HUES64 (cell line): ENCODE results near the gene TEDC2. TPM values are rescaled to one million over a fixed set of nuclear protein-coding genes. Genes with fewer than 3 reads are reported as not detected.

Experiments
- H3K27ac ChIP-seq: 2 replicates; pipeline ENCODE4 v1.7.0; 2013; ENCODE audit warnings: low read depth, low read length, inconsistent platforms
- H3K27me3 ChIP-seq: 2 replicates; pipeline ENCODE4 v1.6.1; 2013; ENCODE audit warnings: mild to moderate bottlenecking, low read length; ENCODE audit not compliant: insufficient read depth
- H3K36me3 ChIP-seq: 2 replicates; pipeline ENCODE4 v1.6.1; 2013; ENCODE audit warnings: mild to moderate bottlenecking, low read length; ENCODE audit not compliant: insufficient read depth
- H3K4me1 ChIP-seq: 2 replicates; pipeline ENCODE4 v1.6.1; 2013; ENCODE audit warnings: mild to moderate bottlenecking, low read length, moderate library complexity; ENCODE audit not compliant: insufficient read depth
- H3K4me3 ChIP-seq: 2 replicates; pipeline ENCODE4 v1.5.1; 2013; ENCODE audit warnings: mild to moderate bottlenecking, low read length, moderate library complexity
- H3K9ac ChIP-seq: 2 replicates; pipeline ENCODE4 v1.6.1; 2013; ENCODE audit warnings: mild to moderate bottlenecking, low read depth, low read length
- H3K9me3 ChIP-seq: 2 replicates; pipeline ENCODE4 v1.6.1; 2013; ENCODE audit warnings: low read depth, low read length; ENCODE audit not compliant: insufficient read depth
- WGBS: fragments of 150-250, 120-280 bp; methylation state at CpG from one replicate; pipeline ENCODE4 v1.1.7; 2013; ENCODE audit warnings: missing lambda C conversion rate; 5-methylcytosine and 5-hydroxymethylcytosine counted together
- polyA plus RNA-seq, 2 experiments: library from polyadenylated mRNA; stranded (reverse); fragments of 50-300 nt; gene quantifications; one replicate each; pipeline ENCODE4 v1.2.3, GENCODE V29; 2013

The TEDC2 gene, protein sequence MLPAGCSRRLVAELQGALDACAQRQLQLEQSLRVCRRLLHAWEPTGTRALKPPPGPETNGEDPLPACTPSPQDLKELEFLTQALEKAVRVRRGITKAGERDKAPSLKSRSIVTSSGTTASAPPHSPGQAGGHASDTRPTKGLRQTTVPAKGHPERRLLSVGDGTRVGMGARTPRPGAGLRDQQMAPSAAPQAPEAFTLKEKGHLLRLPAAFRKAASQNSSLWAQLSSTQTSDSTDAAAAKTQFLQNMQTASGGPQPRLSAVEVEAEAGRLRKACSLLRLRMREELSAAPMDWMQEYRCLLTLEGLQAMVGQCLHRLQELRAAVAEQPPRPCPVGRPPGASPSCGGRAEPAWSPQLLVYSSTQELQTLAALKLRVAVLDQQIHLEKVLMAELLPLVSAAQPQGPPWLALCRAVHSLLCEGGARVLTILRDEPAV
- 38.0 TPM for polyA plus RNA-seq (2013, experiment 1 of 2)
- polyA plus RNA-seq (2013, experiment 2 of 2) = 33.7 TPM

DNA sequence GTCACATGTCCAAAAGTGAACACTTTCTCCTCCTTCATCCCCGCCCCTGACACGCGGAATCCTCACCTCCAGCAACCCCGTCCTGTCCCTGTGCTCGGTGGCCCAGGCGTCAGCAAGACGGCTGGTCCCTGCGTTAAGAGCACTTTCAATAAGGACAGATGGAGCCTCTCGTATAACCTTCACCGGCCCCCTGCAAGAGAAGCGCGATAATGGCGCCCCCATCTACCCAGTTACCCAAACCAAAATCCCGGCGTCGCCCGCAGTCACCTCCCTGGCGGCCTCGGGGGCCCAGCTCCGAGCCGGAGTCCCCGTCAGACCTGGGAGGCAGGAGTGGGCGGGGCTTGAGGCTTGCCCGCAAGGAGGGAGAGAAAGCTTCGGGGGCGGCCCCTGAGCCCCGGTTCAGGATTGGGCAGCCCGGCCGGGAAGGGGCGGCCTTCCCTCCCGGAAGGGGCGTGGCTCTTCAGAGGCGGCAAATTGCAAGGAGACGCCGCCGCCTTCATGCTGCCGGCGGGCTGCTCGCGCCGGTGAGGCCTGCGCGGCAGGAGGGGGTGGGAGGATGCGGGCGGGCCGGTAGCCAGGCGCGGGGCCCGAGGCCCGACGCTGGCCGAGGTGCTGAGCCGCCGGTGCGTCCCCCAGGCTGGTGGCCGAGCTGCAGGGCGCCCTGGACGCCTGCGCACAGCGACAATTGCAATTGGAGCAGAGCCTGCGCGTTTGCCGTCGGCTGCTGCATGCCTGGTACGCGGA is at the start of gene TEDC2:
TSS of gene TEDC2 (plus strand) at position 463 of the 744 bp plus-strand sequence. CDS start at position 499, 36 bp downstream.
- WGBS = under 1% methylated on average over 66 of the region's 66 CpGs
- Histone ChIP-seq H3K4me1 (0 out of 2 replicates have a peak, but pooled peaks cover 2% of the 10 kb centered on the region), H3K36me3 (peaks cover 54% of the 10 kb centered on the region), H3K27me3 (no peaks in the 10 kb centered on the region), H3K9ac (peak within 1 kb of the TSS; percentile 72), H3K9me3 (no peaks in the 10 kb centered on the region), H3K4me3 (peak within 1 kb of the TSS; percentile 57), H3K27ac (peak within 1 kb of the TSS; percentile 80)

DNA sequence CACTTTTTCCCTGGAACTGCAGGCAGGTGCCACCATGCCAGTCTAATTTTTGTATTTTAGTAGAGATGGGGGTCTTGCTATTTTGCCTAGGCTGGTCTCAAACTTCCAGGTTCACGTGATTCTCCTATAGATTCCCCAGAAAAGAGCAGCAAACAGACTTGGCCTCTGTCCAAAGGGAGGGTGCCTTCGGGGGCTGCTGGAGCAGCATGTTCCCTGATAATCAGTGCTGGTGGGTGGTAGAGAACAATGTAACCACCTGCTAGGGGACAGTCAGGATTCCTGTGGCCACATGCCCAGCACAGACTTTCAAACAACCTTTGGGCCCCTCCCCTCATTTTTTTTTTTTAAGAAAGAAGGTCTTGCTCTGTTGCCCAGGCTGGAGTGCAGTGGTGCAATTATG is 44.8 kb upstream of the TEDC2 start:
- Histone ChIP-seq H3K9ac (no peak overlapping the region), H3K36me3 (no peaks in the 10 kb centered on the region), H3K27me3 (no peaks in the 10 kb centered on the region), H3K4me1 (no peaks in the 10 kb centered on the region), H3K4me3 (no peak overlapping the region), H3K9me3 (no peaks in the 10 kb centered on the region), H3K27ac (no peak overlapping the region)
- WGBS = 74% methylated on average over 2 of the region's 2 CpGs

DNA sequence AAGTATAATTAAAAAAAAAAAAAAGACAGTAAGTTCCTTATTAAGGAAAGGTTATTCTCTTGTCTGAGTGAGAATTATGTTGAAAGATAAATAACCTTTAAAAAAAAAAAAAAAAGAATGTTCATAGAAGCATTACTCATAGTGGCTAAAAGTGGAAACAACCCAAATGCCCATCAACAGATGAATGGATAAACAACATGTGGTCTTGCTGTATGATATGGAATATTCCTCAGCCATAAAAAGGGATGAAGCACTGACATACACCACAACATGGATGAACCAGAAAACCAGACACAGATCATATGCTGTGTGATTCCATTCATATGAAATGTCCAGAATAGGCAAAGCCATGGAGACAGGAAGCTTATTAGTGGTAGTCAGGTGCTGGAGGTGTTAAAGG is 39.9 kb upstream of the TEDC2 start:
- no peaks in the 10 kb centered on the region for H3K9me3 ChIP-seq
- H3K4me1 ChIP-seq = no peaks in the 10 kb centered on the region
- no peaks in the 10 kb centered on the region for H3K27me3 ChIP-seq
- no peak overlapping the region for H3K9ac ChIP-seq
- no peak overlapping the region for H3K27ac ChIP-seq
- H3K36me3 ChIP-seq = no peaks in the 10 kb centered on the region
- H3K4me3 ChIP-seq = no peak overlapping the region

DNA sequence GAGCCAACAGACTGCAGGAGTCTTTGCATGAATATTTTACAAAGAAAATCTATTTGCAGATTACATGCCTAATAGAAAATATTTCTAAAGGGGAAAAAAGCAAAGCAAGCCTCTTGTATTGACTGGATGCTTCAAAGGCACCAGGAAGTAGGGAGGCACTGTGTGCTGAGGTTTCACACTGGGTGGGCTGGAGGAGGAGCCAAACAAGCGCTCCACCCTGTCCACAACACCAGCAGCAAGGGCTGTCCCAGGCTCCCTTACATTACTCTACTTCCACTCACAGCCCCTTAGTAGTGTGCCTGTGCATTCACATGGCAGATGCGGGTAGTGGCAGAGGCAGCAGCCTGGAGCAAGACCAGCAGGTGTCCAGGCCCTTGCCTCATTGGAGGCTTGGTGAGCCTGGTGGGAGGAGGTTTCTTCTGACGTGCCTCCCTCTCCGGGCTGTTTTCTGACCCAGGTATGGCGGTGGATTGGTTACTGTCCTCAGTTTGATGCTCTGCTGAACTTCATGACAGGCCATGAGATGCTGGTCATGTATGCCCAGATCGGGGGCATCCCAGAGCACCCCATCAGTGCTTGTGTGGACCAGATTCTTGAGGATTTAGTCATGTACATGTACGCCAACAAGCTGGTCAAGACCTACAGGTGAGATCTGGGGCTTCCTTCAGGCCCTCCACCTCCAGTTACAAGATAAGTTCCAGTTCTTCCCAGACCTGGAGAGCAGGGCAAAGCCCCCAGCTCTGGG is 37.6 kb upstream of the TEDC2 start:
- no peak overlapping the region for H3K9ac ChIP-seq
- no peak overlapping the region for H3K4me3 ChIP-seq
- H3K27ac ChIP-seq = no peak overlapping the region
- no peaks in the 10 kb centered on the region for H3K9me3 ChIP-seq
- WGBS = 88% methylated on average over 7 of the region's 7 CpGs
- no peaks in the 10 kb centered on the region for H3K36me3 ChIP-seq
- no peaks in the 10 kb centered on the region for H3K4me1 ChIP-seq
- no peaks in the 10 kb centered on the region for H3K27me3 ChIP-seq

DNA sequence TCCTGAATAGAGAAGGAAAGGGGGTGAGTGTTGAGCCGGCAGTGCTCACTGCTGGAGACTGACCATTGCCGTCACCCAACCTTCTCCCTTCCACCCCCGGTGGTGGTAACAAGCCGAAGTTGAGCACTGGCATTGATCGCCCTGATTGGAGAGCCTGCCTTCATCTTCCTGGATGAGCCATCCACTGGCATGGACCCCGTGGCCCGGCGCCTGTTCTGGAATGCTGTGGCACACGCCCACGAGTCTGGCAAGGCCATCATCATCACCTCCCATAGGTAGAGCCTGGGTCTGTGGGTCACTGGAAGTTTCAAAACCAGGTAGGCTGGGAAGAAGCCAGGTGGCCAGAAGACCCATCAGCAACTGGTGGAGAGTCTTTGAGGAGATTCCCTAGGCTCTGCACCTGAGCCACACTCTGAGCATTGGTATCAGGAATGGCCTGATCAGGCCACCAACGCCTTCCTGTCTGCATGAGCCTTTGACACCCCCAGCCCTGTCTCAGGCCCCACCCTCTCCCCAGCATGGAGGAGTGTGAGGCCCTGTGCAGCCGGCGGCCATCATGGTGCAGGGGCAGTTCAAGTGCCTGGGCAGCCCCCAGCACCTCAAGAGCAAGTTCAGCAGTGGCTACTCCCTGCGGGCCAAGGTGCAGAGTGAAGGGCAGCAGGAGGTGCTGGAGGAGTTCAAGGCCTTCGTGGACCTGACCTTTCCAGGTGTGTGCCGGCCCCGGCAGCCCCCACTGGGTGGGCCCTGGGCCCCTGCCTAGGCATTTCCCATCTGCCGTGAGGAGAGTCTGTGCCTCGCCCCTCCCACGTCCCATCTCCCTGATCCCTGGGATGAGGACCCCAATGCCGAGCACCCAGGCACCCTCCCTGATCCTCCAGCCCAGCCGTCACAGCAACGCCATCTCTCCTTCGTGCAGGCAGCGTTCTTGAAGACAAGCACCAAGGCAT is 35.6 kb upstream of the TEDC2 start:
- Histone ChIP-seq H3K27ac (no peak overlapping the region), H3K36me3 (no peaks in the 10 kb centered on the region)
- WGBS = 93% methylated on average over 25 of the region's 25 CpGs

DNA sequence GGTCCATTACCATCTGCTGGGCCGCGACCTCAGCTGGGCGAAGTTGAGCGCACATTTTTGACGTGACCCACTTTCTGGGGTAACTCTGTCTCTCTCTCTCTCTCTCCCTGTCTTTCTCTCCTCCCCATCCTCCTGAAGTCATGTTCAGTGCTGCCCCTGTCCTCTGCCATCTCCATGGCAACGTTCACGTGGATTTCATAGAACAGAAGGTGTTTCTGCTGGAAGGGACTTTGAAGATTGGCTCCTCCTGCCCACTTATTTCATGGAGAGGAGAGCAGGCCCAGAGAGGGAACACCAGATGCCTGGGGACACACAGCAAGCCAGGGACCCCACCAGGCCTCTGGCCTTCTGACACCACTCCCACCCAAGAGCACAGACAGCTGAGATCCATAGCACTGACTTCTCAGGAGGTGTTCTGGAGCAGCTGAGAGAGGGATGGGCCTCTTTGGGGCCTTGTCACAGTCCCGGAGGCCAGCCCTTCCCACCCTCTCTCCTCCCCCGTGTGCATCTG is 34.8 kb upstream of the TEDC2 start:
- Histone ChIP-seq H3K27me3 (no peaks in the 10 kb centered on the region), H3K9me3 (no peaks in the 10 kb centered on the region), H3K4me1 (no peaks in the 10 kb centered on the region), H3K36me3 (no peaks in the 10 kb centered on the region), H3K27ac (no peak overlapping the region), H3K4me3 (no peak overlapping the region), H3K9ac (no peak overlapping the region)
- 94% methylated on average over 9 of the region's 9 CpGs for WGBS

More for the DNA sequence above, 35.6 kb upstream of the TEDC2 start:
- H3K4me3 ChIP-seq = no peak overlapping the region
- no peaks in the 10 kb centered on the region for H3K27me3 ChIP-seq
- H3K4me1 ChIP-seq = no peaks in the 10 kb centered on the region
- no peak overlapping the region for H3K9ac ChIP-seq
- H3K9me3 ChIP-seq = no peaks in the 10 kb centered on the region

DNA sequence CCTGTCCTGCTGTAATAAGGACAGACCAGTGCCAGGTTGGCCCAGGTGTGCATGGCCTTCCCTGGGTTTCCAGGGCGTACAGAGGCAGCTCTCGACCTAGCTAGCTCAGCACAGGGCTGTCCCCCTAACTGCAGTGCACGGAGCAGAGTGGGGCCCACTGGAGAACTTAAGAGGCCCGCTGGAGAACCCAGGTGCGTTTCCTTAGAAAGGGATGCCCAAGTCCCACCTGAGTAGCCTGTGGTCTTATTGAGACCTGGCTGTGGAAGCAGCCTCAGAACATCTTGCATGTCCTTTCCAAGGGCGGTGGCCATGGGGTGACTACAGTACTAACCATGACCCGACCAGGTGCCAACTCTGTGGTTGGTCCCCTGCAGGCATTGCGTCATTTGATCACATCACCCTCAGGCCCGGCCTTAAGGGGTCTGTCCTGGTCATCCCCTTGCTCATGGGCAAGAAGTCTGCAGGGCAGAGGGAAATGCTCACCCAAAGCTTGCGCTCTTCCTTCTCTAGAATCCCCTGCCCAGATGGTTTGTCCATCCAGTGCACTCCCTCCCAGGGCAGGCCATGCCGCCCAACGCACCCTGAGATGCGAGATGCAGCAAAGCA is 34.0 kb upstream of the TEDC2 start:
- Histone ChIP-seq H3K4me3 (no peak overlapping the region), H3K9me3 (no peaks in the 10 kb centered on the region), H3K4me1 (0 out of 2 replicates have a peak, but pooled peaks cover 5% of the 10 kb centered on the region), H3K27ac (no peak overlapping the region), H3K9ac (no peak overlapping the region), H3K27me3 (no peaks in the 10 kb centered on the region), H3K36me3 (peaks cover 5% of the 10 kb centered on the region)
- WGBS = 94% methylated on average over 13 of the region's 13 CpGs

DNA sequence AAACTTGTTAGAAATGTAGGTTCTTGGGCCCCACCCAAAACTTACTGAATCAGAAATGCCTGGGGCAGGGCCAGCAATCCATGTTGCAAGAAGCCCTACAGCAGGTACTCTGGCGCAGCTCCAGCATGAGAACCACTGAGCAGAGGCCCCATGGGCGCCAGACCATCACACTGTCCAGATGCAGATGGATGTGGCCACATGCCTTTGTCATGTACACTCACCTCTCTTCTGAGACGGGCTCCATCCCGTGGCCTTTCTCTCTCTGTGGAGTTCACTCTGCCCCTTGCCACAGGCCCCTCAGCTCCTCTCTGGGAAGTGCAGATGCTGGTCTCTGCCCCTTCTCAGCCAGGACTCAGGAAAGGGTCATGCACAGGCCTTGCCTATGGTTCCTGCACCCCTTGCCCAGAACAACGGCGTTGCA is 33.0 kb upstream of the TEDC2 start:
- peaks cover 14% of the 10 kb centered on the region for H3K36me3 ChIP-seq
- H3K27ac ChIP-seq = no peak overlapping the region
- WGBS = 94% methylated on average over 6 of the region's 6 CpGs
- H3K4me1 ChIP-seq = 0 out of 2 replicates have a peak, but pooled peaks cover 5% of the 10 kb centered on the region
- H3K4me3 ChIP-seq = no peak overlapping the region
- H3K9ac ChIP-seq = no peak overlapping the region
- no peaks in the 10 kb centered on the region for H3K9me3 ChIP-seq
- no peaks in the 10 kb centered on the region for H3K27me3 ChIP-seq

DNA sequence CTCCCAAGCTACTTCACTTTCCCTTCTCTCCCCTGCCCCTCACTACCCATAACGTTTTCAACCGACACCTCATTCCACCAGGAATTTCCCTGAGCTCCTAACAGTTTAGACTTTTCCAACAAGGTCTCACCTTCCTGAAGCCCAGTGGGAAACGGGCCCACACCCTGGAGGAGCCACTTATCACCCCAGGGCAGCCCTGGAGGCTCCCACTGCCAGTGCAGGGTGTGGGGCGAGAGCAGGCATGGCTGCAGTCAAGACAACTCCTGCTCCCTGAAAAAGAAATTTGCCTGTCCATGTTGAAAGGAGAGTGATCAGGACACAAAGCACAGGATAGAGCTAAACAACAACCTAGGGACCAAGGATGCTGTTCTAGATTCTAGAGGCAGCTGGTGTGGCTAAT is 32.4 kb upstream of the TEDC2 start:
- Histone ChIP-seq H3K4me1 (0 out of 2 replicates have a peak, but pooled peaks cover 5% of the 10 kb centered on the region), H3K9me3 (no peaks in the 10 kb centered on the region), H3K36me3 (peaks cover 20% of the 10 kb centered on the region), H3K27me3 (no peaks in the 10 kb centered on the region), H3K9ac (no peak overlapping the region), H3K27ac (no peak overlapping the region), H3K4me3 (no peak overlapping the region)
- WGBS = 85% methylated on average over 4 of the region's 4 CpGs
